B cell (primary cell): ENCODE results near the gene WDR76.

Source experiments
- CTCF ChIP-seq: fragments of 200-600 bp; IDR thresholded peaks from one replicate; pipeline ENCODE4 v1.8.0; 2022; ENCODE audit warnings: antibody characterized with exemption, mild to moderate bottlenecking
- EZH2 ChIP-seq: IDR thresholded peaks from 2 replicates; pipeline ENCODE4 v1.6.1; 2012; ENCODE audit warnings: borderline replicate concordance, low read depth, mild to moderate bottlenecking, moderate library complexity, low read length; ENCODE audit not compliant: insufficient read depth, poor library complexity, severe bottlenecking

DNA sequence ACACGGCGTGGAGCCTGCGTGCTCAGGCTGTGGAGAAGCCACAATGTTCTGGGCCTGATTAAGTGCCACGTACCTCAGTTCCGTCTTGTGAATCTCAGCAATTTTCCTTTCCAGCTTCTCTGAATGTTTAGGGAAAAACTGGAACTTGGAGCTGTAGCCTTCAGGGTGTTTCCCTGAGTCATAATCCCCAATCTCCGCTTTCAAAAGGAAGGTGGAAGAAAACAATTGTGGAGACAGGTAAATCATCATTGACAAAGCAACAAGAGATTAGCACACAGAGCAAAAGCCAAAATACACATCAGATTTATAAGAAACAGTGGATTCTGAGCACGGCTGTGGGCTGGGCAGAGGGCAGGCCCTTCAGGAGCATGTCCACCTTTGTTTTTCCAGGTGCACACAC lies 79.0 kb downstream of the WDR76 start:
- TF ChIP-seq CTCF: no peak
- TF ChIP-seq EZH2: no peak
